H1 (cell line): Measurements from ENCODE around the gene ABCB10. TPM values are rescaled to one million over a fixed set of nuclear protein-coding genes. Genes with fewer than 3 reads are reported as not detected.
"Not testable (repeated sequence)": the region's sequence is repeated elsewhere in the genome, so short reads cannot be mapped to it uniquely, and the experiment has no call there.

Experiments
- CTCF ChIA-PET: fragments of 300-600 bp; sonication (Branson Sonifier 250); formaldehyde crosslinking; loops from one replicate; lab custom pipeline; 2021; ENCODE audit not compliant: partially characterized antibody; lab: Charles Lee
- POLR2A ChIA-PET: fragments of 300-600 bp; sonication (Branson Sonifier 250); formaldehyde crosslinking; loops from one replicate; lab custom pipeline; 2021; ENCODE audit warnings: inconsistent platforms; ENCODE audit not compliant: partially characterized antibody; lab: Charles Lee
- DNase-seq, 2 experiments: peaks; one replicate each; pipeline versions ENCODE4 v3.0.0 to v3.0.0-alpha.2; 2010 to 2022; ENCODE audit warnings: low spot score in 2 of 2, low read depth in 1 of 2, mixed read lengths in 1 of 2
- FAIRE-seq: peaks from 2 replicates; lab custom pipeline; 2011; peaks lifted over from hg19 to GRCh38; lab: Jason Lieb, UNC
- H2AFZ ChIP-seq: 2 replicates; pipeline ENCODE4 v1.8.1; 2012; ENCODE audit warnings: low read length, inconsistent platforms
- H2AK5ac ChIP-seq: 2 replicates; pipeline ENCODE4 v1.6.1; 2013; ENCODE audit warnings: low read depth, low read length
- H2BK120ac ChIP-seq: replicated peaks from 2 replicates; pipeline ENCODE3; 2013; ENCODE audit warnings: low read depth, low read length, inconsistent platforms
- H2BK12ac ChIP-seq: 2 replicates; pipeline ENCODE4 v1.6.1; 2013; ENCODE audit warnings: low read depth, low read length
- H2BK15ac ChIP-seq: 2 replicates; pipeline ENCODE4 v1.6.1; 2013; ENCODE audit warnings: low read length
- H2BK20ac ChIP-seq: 2 replicates; pipeline ENCODE4 v1.6.1; 2013; ENCODE audit warnings: low read length
- H2BK5ac ChIP-seq: 2 replicates; pipeline ENCODE4 v1.6.1; 2013; ENCODE audit warnings: low read depth, low read length
- H3K14ac ChIP-seq: 2 replicates; pipeline ENCODE4 v1.6.1; 2013; ENCODE audit warnings: inconsistent platforms; ENCODE audit not compliant: insufficient read length
- H3K18ac ChIP-seq: 2 replicates; pipeline ENCODE4 v1.6.1; 2013; ENCODE audit warnings: low read length; ENCODE audit errors: extremely low read depth
- H3K23ac ChIP-seq: 2 replicates; pipeline ENCODE4 v1.6.1; 2013; ENCODE audit warnings: inconsistent platforms; ENCODE audit not compliant: insufficient read length
- H3K23me2 ChIP-seq: 2 replicates; pipeline ENCODE4 v1.6.1; 2013; ENCODE audit warnings: low read depth, low read length
- H3K27ac ChIP-seq: 2 replicates; pipeline ENCODE4 v1.6.1; 2011; ENCODE audit warnings: low read depth, low read length, inconsistent platforms
- H3K27me3 ChIP-seq, 4 experiments: replicated peaks in 1 of 4; 1 replicate in 1 of 4; 2 replicates in 3 of 4; pipeline versions ENCODE4 v1.6.1 to v1.8.1; 2011 to 2013; ENCODE audit warnings: low read length in 3 of 4, mild to moderate bottlenecking in 3 of 4, inconsistent platforms in 2 of 4, mixed read lengths in 2 of 4, moderate library complexity in 1 of 4; ENCODE audit not compliant: control insufficient read depth in 3 of 4, insufficient read depth in 3 of 4; ENCODE audit errors: extremely low read depth in 1 of 4
- H3K36me3 ChIP-seq, 4 experiments: 2 replicates each; pipeline versions ENCODE4 v1.6.1 to v1.8.1; 2011 to 2013; ENCODE audit warnings: mild to moderate bottlenecking in 4 of 4, low read length in 3 of 4, moderate library complexity in 2 of 4, control low read depth in 1 of 4, inconsistent platforms in 1 of 4; ENCODE audit not compliant: insufficient read depth in 4 of 4, control insufficient read depth in 2 of 4
- H3K4ac ChIP-seq: replicated peaks from 2 replicates; pipeline ENCODE3; 2013; ENCODE audit warnings: low read length, low read depth, mixed read lengths, inconsistent platforms; ENCODE audit not compliant: insufficient read length
- H3K4me1 ChIP-seq, 4 experiments: replicated peaks in 1 of 4; 1 replicate in 1 of 4; 2 replicates in 3 of 4; pipeline versions ENCODE4 v1.6.1 to v1.8.1; 2011 to 2013; ENCODE audit warnings: low read length in 3 of 4, inconsistent platforms in 2 of 4, mixed read lengths in 1 of 4; ENCODE audit not compliant: insufficient read depth in 4 of 4, control insufficient read depth in 3 of 4
- H3K4me2 ChIP-seq, 2 experiments: 2 replicates each; pipeline versions ENCODE4 v1.6.1 to v1.8.1; 2011 to 2013; ENCODE audit warnings: low read depth in 2 of 2, low read length in 2 of 2, control low read depth in 1 of 2, inconsistent platforms in 1 of 2, mild to moderate bottlenecking in 1 of 2; ENCODE audit not compliant: insufficient read depth in 1 of 2
- H3K4me3 ChIP-seq, 4 experiments: fragments of 200-600, 300-600 bp in 1 of 4; sonication (generic), shearing (Covaris generic), sonication (Bioruptor Twin) in 1 of 4; 2 replicates each; pipeline versions ENCODE4 v1.5.1 to v1.8.1; 2011 to 2016; ENCODE audit warnings: low read length in 4 of 4, low read depth in 3 of 4, control low read depth in 2 of 4, inconsistent platforms in 2 of 4, mild to moderate bottlenecking in 2 of 4, mixed read lengths in 1 of 4, moderate library complexity in 1 of 4; ENCODE audit not compliant: insufficient read depth in 2 of 4; ENCODE audit errors: extremely low read depth in 1 of 4
- H3K56ac ChIP-seq: replicated peaks from 2 replicates; pipeline ENCODE3; 2013; ENCODE audit warnings: low read depth, mild to moderate bottlenecking, mixed read lengths, low read length, inconsistent platforms; ENCODE audit not compliant: insufficient read length
- H3K79me1 ChIP-seq: 2 replicates; pipeline ENCODE4 v1.6.1; 2013; ENCODE audit warnings: low read depth, low read length, control low read depth
- H3K79me2 ChIP-seq, 2 experiments: 2 replicates each; pipeline versions ENCODE4 v1.6.1 to v1.8.1; 2012 to 2013; ENCODE audit warnings: low read length in 2 of 2, mild to moderate bottlenecking in 2 of 2, inconsistent platforms in 1 of 2; ENCODE audit not compliant: insufficient read depth in 2 of 2, control insufficient read depth in 1 of 2
- H3K9ac ChIP-seq, 4 experiments: replicated peaks in 1 of 4; 1 replicate in 1 of 4; 2 replicates in 3 of 4; pipeline versions ENCODE4 v1.6.1 to v1.8.1; 2011 to 2013; ENCODE audit warnings: low read depth in 3 of 4, low read length in 3 of 4, control low read depth in 2 of 4, mild to moderate bottlenecking in 2 of 4, moderate library complexity in 2 of 4, inconsistent platforms in 1 of 4; ENCODE audit errors: extremely low read depth in 1 of 4
- H3K9me3 ChIP-seq, 2 experiments: 2 replicates each; pipeline versions ENCODE4 v1.6.1 to v1.8.1; 2012 to 2013; ENCODE audit warnings: mild to moderate bottlenecking in 2 of 2, moderate library complexity in 2 of 2, control low read depth in 1 of 2, inconsistent platforms in 1 of 2, low read depth in 1 of 2, low read length in 1 of 2, mixed read lengths in 1 of 2; ENCODE audit not compliant: insufficient read depth in 2 of 2
- H4K20me1 ChIP-seq, 2 experiments: replicated peaks in 1 of 2; 2 replicates each; pipeline versions ENCODE3 to v1.8.1; 2011 to 2013; ENCODE audit warnings: inconsistent platforms in 2 of 2, low read length in 2 of 2, mild to moderate bottlenecking in 1 of 2; ENCODE audit not compliant: insufficient read depth in 2 of 2, control insufficient read depth in 1 of 2
- H4K5ac ChIP-seq: 2 replicates; pipeline ENCODE4 v1.6.1; 2013; ENCODE audit warnings: low read length, low read depth, mixed read lengths, inconsistent platforms; ENCODE audit not compliant: insufficient read length
- H4K8ac ChIP-seq: 2 replicates; pipeline ENCODE4 v1.8.0; 2013; ENCODE audit warnings: mild to moderate bottlenecking, moderate library complexity, low read length, inconsistent platforms; ENCODE audit not compliant: insufficient read depth; ENCODE audit errors: extremely low read depth
- H4K91ac ChIP-seq: replicated peaks from 2 replicates; pipeline ENCODE3; 2013; ENCODE audit warnings: low read length, mixed read lengths, inconsistent platforms; ENCODE audit not compliant: insufficient read length
- WGBS, 2 experiments: shearing (Covaris generic) in 1 of 2; methylation state at CpG; one replicate each; pipeline versions ENCODE4 v1.1.6 to v1.1.7; 2013 to 2015; ENCODE audit warnings: low lambda C conversion rate in 2 of 2, mixed read lengths in 2 of 2, inconsistent platforms in 1 of 2, low coverage in 1 of 2, missing lambda C conversion rate in 1 of 2; ENCODE audit not compliant: insufficient replicate concordance in 2 of 2, insufficient coverage in 1 of 2, insufficient read length in 1 of 2; ENCODE audit errors: extremely low coverage in 1 of 2, missing lambda C conversion rate in 1 of 2; 5-methylcytosine and 5-hydroxymethylcytosine counted together
- polyA plus RNA-seq, 7 experiments: library from polyadenylated mRNA; depleted of rRNA in 3 of 7; stranded (reverse) in 5 of 7; unstranded in 2 of 7; fragments of >200 nt in 5 of 7; fragments of 200-250 nt in 2 of 7; gene quantifications; 1 replicate in 5 of 7; 2 replicates in 1 of 7; 4 replicates in 1 of 7; pipeline versions ENCODE4 v1.2.1 to v1.2.3, GENCODE V29; 2011 to 2013; ENCODE audit warnings: missing spikeins in 2 of 7, mixed read lengths in 2 of 7
- total RNA-seq: library from RNA; stranded (reverse); fragmentation: NEBNext Ultra II Directional; extraction: Animal tissue kit (Norgen Biotek cat#: 25700); gene quantifications from 2 replicates; pipeline ENCODE4 v1.2.1, GENCODE V29; 2021

The ABCB10 gene
- total and polyA plus RNA-seq, 2 of the 8 experiments (the other 6 are each of a cell fraction or from before 2014, with no cell fraction given) = 3.6 to 11.9 TPM

GRCh38 chr1:229560124-229560523 is 1.6 kb upstream of the ABCB10 start:
- H3K36me3 ChIP-seq, H2BK5ac ChIP-seq, H3K9me3 ChIP-seq, H3K9ac ChIP-seq, FAIRE-seq, H2BK20ac ChIP-seq, H3K79me1 ChIP-seq, H3K27ac ChIP-seq, H3K14ac ChIP-seq, H4K20me1 ChIP-seq, DNase-seq, H2AK5ac ChIP-seq, H2BK15ac ChIP-seq, H3K23me2 ChIP-seq, H4K91ac ChIP-seq, H3K23ac ChIP-seq, H2AFZ ChIP-seq, H2BK120ac ChIP-seq, H2BK12ac ChIP-seq, H3K4me3 ChIP-seq, CTCF ChIA-PET, H3K4me2 ChIP-seq, H3K56ac ChIP-seq, H3K18ac ChIP-seq, H4K8ac ChIP-seq, H4K5ac ChIP-seq, POLR2A ChIA-PET, H3K4ac ChIP-seq, H3K27me3 ChIP-seq: not testable (repeated sequence)
- Histone ChIP-seq H3K79me2 (peaks cover 0 to 13% of the 10 kb centered on the region in 2 experiments; a peak in 2 of 4 replicates), H3K4me1 (peaks cover 0 to 12% (median 2%) of the 10 kb centered on the region in 4 experiments; a peak in 4 of 7 replicates)
- 92% methylated on average over 13 of the region's 15 CpGs; no CpG with 5 or more reads in 1 of the 2 experiments for WGBS, 2 experiments
